BE2C (cell line): ENCODE measurements around the gene SIX2.

Experiments used
- DNase-seq: peaks from one replicate; pipeline ENCODE4 v3.0.0-alpha.2; 2020
- H3K27me3 ChIP-seq: fragments of 250-450 bp; sonication (Bioruptor Pico); 2 replicates; pipeline ENCODE4 v1.5.1; 2020; ENCODE audit warnings: mild to moderate bottlenecking
- H3K36me3 ChIP-seq: fragments of 250-450 bp; sonication (Bioruptor Pico); 2 replicates; pipeline ENCODE4 v1.5.1; 2020; ENCODE audit warnings: mild to moderate bottlenecking
- H3K4me1 ChIP-seq: fragments of 250-450 bp; sonication (Bioruptor Pico); 2 replicates; pipeline ENCODE4 v1.5.1; 2020
- H3K4me3 ChIP-seq: 2 replicates; pipeline ENCODE4 v1.5.1; 2011; ENCODE audit warnings: low read depth, low read length
- H3K9me3 ChIP-seq: fragments of 250-450 bp; sonication (Bioruptor Pico); 2 replicates; pipeline ENCODE4 v1.5.1; 2020
- TF ChIP-seq, protein P1 (sequence below): IDR thresholded peaks from 2 replicates; pipeline ENCODE4 v1.5.1; 2012; ENCODE audit warnings: mild to moderate bottlenecking, low read depth, low read length

Gene SIX2

DNA sequence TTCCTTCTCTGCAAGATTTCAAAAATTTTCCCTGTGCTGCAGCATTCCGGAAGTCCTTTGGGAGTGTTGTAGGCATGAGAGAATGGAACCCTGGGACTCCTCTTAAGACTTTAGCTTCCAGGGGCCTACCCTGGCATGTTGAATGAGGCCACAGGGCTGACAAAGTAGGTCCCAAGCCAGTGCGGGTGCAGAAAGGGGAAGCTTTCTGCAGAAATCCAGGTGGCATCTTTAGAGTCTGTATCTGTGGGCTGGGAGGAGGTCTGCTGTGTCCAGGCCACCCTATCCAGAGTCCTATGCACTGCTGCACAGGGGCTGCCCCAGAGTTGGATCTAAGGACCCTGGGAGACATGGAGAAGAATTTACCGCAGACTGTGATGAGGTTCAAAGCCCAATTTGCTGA is 1.9 kb upstream of the SIX2 start:
- H3K4me1 ChIP-seq: no peaks in the 10 kb centered on the region; the same call in 1 of the 2 replicates
- no peaks in the 10 kb centered on the region for H3K36me3 ChIP-seq
- H3K4me3 ChIP-seq: no peak overlapping the region
- H3K9me3 ChIP-seq: peaks cover 3% of the 10 kb centered on the region; the same call in 1 of the 2 replicates
- no peaks in the 10 kb centered on the region for H3K27me3 ChIP-seq
- TF ChIP-seq, protein P1, sequence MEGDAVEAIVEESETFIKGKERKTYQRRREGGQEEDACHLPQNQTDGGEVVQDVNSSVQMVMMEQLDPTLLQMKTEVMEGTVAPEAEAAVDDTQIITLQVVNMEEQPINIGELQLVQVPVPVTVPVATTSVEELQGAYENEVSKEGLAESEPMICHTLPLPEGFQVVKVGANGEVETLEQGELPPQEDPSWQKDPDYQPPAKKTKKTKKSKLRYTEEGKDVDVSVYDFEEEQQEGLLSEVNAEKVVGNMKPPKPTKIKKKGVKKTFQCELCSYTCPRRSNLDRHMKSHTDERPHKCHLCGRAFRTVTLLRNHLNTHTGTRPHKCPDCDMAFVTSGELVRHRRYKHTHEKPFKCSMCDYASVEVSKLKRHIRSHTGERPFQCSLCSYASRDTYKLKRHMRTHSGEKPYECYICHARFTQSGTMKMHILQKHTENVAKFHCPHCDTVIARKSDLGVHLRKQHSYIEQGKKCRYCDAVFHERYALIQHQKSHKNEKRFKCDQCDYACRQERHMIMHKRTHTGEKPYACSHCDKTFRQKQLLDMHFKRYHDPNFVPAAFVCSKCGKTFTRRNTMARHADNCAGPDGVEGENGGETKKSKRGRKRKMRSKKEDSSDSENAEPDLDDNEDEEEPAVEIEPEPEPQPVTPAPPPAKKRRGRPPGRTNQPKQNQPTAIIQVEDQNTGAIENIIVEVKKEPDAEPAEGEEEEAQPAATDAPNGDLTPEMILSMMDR: no peak
- DNase-seq: no peak

DNA sequence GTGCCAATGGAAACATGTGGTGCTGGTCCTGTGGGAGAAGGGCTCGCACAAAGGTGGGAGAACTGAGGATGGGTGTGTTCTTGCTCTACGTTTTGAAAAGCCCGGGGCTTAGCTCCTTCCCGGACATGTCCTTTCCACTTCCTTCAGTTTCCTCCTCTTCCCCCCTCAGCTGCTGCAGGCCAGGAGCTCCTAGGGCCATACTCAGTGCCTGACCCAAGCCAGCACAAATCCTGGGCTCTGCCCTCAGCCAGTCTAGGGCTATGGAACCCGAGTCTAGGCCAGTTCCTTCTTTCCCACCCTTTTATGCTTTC is 1.4 kb upstream of the SIX2 start:
- TF ChIP-seq, protein P1: no peak
- no peak for DNase-seq
- Histone ChIP-seq H3K27me3 (no peaks in the 10 kb centered on the region), H3K4me3 (peak overlapping the region; percentile 66), H3K36me3 (no peaks in the 10 kb centered on the region), H3K4me1 (no peaks in the 10 kb centered on the region; the same call in 1 of the 2 replicates), H3K9me3 (peaks cover 3% of the 10 kb centered on the region; the same call in 1 of the 2 replicates)

DNA sequence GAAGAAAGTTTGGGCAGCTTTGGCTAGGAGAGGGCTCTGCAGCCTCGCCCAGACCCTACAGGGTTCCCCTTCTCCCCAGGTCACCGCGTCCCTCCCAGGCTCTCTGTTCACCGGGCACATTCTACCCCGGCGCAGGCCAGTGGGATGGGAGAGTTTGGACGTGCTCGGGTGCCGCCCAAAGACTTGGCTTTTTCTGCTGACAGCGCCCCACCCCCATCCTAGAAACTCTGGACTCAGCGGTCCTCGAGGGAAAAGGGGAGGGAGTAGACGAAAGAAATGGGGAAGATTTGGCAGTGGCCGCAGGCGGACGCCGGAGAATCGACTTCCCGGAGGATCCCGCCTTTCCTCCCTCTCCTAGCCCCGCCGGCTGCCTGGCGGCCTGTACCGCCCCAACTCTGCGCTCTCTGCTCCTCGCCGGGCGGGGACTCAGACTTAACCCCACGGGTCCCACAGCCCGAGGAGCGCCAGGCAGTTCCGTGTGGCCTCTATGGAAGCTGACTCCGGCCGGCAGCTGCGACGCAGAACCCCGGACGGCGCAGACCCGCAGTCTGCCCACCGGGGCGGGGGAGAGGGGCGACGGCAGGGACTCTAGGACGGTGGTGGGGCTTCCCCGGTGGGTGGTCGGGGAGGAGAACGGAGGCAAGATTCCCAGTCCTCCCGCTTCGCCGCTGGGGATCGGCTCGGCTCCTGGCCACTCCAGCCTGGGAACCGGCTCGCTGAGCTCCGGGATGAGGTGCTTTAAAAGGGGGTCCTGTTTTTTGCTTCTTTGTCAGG is 863 bp upstream of the SIX2 start:
- Histone ChIP-seq H3K4me1 (no peaks in the 10 kb centered on the region; the same call in 1 of the 2 replicates), H3K27me3 (no peaks in the 10 kb centered on the region), H3K9me3 (peaks cover 3% of the 10 kb centered on the region; the same call in 1 of the 2 replicates), H3K36me3 (no peaks in the 10 kb centered on the region), H3K4me3 (peak overlapping the region; percentile 66)
- TF ChIP-seq, protein P1: no peak
- DNase-seq: peak; percentile 40

DNA sequence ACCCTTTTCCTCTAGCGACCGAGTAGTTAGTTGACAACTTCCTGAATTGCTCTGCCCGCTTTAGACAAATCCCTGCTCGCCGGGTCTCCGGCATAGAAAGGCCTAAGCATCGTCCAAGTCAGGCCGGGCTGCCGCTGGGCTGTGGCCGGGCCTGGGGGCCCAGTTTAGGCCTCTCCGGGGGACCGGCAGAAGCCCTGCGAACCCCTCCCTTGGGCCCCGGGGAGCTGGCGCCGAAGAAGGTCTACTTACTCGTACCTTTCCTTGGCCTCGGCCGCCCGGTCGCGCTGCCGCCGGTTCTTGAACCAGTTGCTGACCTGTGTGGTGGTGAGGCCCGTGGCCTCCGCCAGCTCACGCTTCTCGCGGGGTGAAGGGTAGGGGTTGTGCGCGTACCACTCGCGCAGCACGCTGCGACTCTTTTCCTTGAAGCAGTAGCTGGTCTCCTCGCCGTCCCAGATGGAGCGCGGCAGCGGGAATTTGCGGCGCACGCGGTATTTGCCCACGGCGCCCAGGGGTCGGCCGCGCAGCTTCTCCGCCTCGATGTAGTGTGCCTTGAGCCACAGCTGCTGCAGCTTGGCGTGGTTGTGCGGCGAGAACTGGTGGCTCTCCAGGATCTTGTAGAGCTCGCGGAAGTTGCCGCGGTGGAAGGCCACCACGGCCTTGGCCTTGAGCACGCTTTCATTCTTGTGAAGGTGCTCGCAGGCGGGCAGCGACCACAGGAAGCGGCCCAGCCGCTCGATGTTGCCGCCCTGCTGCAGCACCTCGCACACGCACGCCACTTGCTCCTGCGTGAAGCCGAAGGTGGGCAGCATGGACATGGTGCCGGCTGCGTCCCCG is 739 bp downstream of the SIX2 start:
- TF ChIP-seq, protein P1: no peak
- Histone ChIP-seq H3K9me3 (peaks cover 3% of the 10 kb centered on the region; the same call in 1 of the 2 replicates), H3K4me3 (no peak overlapping the region), H3K4me1 (no peaks in the 10 kb centered on the region), H3K36me3 (no peaks in the 10 kb centered on the region), H3K27me3 (no peaks in the 10 kb centered on the region)
- DNase-seq: no peak

DNA sequence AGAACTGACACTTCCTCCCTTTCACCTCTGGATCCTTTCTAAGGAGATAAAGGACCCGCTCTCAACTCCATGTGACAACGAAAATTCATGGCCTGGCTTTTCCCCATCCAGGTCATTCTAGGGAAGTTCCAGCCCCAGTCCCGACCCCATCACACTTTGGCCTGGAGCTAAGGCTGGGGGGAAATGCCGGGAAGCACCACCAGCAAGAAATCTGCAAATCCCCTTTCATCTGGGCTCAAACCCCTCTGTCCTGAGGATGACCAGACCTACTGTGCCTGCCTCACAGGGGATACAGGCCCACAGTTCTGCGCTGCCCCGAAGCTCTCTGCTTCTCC is 1.3 kb downstream of the SIX2 start:
- TF ChIP-seq, protein P1: no peak
- Histone ChIP-seq H3K27me3 (no peaks in the 10 kb centered on the region), H3K36me3 (no peaks in the 10 kb centered on the region), H3K4me3 (no peak overlapping the region), H3K4me1 (no peaks in the 10 kb centered on the region), H3K9me3 (peaks cover 3% of the 10 kb centered on the region; the same call in 1 of the 2 replicates)
- no peak for DNase-seq

DNA sequence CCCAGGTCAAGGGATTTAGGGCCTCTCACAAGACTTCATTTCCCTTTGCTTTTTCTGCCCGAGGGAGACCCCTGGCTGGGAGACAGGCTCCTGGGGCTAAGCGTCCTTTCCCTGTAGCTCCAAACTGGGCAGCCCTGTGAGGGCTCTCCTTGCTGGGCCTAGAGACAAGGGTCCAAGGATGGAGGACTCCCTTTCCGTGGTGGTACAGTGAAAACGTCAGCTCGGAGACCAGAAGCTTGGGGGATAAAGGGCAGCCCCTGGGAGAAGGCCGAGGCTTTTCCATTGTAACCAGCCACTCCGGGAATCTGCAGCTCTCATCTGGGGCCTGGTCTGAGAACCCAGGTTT is 2.3 kb downstream of the SIX2 start:
- TF ChIP-seq, protein P1: no peak
- Histone ChIP-seq H3K4me1 (no peaks in the 10 kb centered on the region), H3K36me3 (no peaks in the 10 kb centered on the region), H3K27me3 (no peaks in the 10 kb centered on the region), H3K9me3 (peaks cover 3% of the 10 kb centered on the region; the same call in 1 of the 2 replicates), H3K4me3 (no peak overlapping the region)
- DNase-seq: no peak
